T-helper 17 cell (primary cell): ENCODE measurements around the gene KLF17. TPM values are rescaled to one million over a fixed set of nuclear protein-coding genes. Genes with fewer than 3 reads are reported as not detected.

ENCODE experiments used
- ATAC-seq: fragments of 150-1000 bp; cut with Tn5 transposase; 2 replicates; pipeline ENCODE4 v1.10.0; 2021; ENCODE audit warnings: mild to moderate bottlenecking, moderate library complexity
- DNase-seq, 3 donors: peaks; one replicate each; pipeline versions ENCODE4 v3.0.0 to v3.0.0-alpha.2; 2020 to 2021
- H3K9me3 ChIP-seq: one replicate; pipeline ENCODE4 v1.7.0; 2013; ENCODE audit warnings: low read length, mild to moderate bottlenecking; ENCODE audit not compliant: control insufficient read depth, poor library complexity, severe bottlenecking
- H3K27ac Mint-ChIP-seq: one replicate; pipeline ENCODE4 v1.8.0; 2022; ENCODE audit warnings: mild to moderate bottlenecking, moderate library complexity, mixed read lengths
- H3K27me3 Mint-ChIP-seq: one replicate; pipeline ENCODE4 v1.8.0; 2022; ENCODE audit warnings: mixed read lengths
- H3K36me3 Mint-ChIP-seq: one replicate; pipeline ENCODE4 v1.8.0; 2022; ENCODE audit warnings: low read depth, mixed read lengths
- H3K4me1 Mint-ChIP-seq: one replicate; pipeline ENCODE4 v1.8.0; 2022; ENCODE audit warnings: mild to moderate bottlenecking, mixed read lengths
- H3K4me3 Mint-ChIP-seq: one replicate; pipeline ENCODE4 v1.8.0; 2022; ENCODE audit warnings: mild to moderate bottlenecking, moderate library complexity, mixed read lengths
- total RNA-seq, 4 donors: library from RNA in 2 of 4; stranded (reverse) in 2 of 4; gene quantifications; one replicate each; pipeline ENCODE4 v1.2.3 and lab custom pipeline; 2022 to 2026

Gene KLF17
- total RNA-seq, 2 donors from 2014 or later: not detected

DNA sequence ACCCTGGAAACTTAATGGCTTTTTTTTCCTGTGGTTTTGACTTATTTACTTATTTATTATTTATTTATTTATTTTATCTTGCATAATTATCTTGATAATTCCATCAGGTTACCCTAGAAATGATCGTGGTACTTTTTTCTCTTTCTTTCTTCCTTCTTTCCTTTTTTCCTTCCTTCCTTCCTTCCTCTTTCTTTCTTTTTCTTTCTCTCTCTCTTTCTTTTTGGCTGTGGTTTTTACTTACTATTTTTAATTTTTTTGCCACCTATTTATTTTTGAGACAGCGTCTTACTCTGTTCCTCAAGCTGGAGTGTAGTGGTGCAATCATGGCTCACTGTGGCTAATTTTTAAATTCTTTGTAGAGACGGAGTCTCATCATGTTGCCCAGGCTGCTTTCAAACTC, 29.0 kb downstream of the KLF17 start:
- H3K4me1 Mint-ChIP-seq: no peaks in the 10 kb centered on the region
- peaks cover 2% of the 10 kb centered on the region for H3K36me3 Mint-ChIP-seq
- ATAC-seq: no peak
- no peak overlapping the region for H3K4me3 Mint-ChIP-seq
- H3K27me3 Mint-ChIP-seq: peaks cover 28% of the 10 kb centered on the region
- H3K9me3 ChIP-seq: no peaks in the 10 kb centered on the region
- DNase-seq: no peak
- H3K27ac Mint-ChIP-seq: no peak overlapping the region

DNA sequence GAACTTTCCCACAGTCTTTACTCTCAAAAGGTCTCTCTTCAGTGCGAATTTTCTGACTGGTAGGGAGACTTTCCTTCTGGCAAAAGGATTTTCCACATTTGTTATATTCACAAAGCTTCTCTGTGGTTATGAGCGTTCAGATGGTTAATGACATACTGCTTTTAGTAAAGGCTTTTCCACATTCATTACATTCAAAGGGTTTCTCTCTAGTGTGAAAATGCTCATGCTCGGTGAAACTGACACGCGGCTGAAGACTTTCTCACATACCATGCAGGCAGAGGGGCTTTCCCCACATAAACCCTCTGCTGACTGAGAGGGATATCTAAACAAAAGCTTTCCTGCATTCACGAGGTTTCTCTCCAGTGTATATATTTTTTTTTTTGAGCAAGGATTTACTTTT, 32.7 kb downstream of the KLF17 start:
- Mint-ChIP-seq H3K27me3 (peaks cover 39% of the 10 kb centered on the region), H3K4me1 (no peaks in the 10 kb centered on the region), H3K36me3 (peaks cover 2% of the 10 kb centered on the region), H3K4me3 (no peak overlapping the region), H3K27ac (no peak overlapping the region)
- ATAC-seq (no peak), DNase-seq (no peak)
- H3K9me3 ChIP-seq: no peaks in the 10 kb centered on the region

DNA sequence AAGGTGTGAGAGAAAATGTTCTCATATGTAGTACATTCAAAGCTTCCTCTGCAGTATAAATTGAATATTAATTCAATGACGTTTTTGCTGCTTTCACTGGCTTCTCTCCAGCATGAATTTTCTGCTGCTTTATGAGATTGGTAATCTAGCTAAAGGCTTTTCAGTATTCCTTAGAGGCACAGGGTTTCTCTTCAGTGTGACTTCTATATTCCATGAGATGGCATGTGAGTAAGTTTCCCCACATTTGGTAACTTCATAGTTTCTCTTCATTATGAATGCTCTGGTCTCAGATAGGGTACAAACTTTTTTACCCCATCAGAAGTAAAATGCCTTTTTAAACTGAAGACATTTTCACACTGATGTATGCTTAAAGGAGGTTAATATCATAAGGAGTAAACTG, 33.2 kb downstream of the KLF17 start:
- no peaks in the 10 kb centered on the region for H3K9me3 ChIP-seq
- Mint-ChIP-seq H3K36me3 (peaks cover 2% of the 10 kb centered on the region), H3K27ac (no peak overlapping the region), H3K4me1 (no peaks in the 10 kb centered on the region), H3K27me3 (peaks cover 39% of the 10 kb centered on the region), H3K4me3 (no peak overlapping the region)
- DNase-seq (no peak), ATAC-seq (no peak)

DNA sequence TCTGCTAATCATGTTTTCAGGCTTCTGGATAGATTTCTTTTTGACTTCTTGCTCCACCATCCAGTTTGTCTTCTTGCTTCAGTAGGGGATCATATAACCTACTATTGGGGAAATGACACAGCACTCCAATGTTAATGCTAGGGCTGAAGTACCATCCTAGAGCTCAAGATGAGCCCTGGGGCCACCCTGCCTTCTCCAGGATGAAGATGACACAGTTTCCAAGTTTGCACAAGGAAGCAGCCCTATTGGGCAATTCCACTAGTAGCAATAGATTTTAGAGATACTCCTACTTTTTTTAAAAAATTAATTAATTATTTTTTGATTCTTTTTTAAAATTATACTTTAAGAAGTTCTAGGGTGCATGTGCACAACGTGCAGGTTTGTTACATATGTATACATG, 34.1 kb downstream of the KLF17 start:
- H3K4me3 Mint-ChIP-seq: no peak overlapping the region
- peaks cover 39% of the 10 kb centered on the region for H3K27me3 Mint-ChIP-seq

DNA sequence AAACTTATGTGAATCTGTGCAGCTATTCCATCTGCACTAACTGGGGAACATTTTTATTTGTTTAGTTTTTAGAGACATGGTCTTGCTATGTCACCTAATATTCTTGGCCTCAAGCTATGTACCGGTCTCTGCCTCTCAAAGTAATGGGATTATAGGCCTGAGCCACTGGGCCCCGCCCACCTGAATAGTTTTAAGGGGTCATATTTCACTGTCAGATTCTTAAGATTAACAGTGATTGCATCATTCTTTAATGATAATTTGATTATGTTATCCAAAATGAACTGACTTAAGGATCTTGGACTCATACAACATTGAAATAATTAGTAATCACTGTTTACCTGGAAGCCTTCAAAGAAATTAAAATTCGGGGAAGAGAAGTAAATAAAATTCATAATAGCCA, 35.4 kb downstream of the KLF17 start:
- H3K36me3 Mint-ChIP-seq: peaks cover 2% of the 10 kb centered on the region
- H3K27me3 Mint-ChIP-seq: peaks cover 39% of the 10 kb centered on the region
- ATAC-seq (no peak), DNase-seq (no peak)
- H3K4me3 Mint-ChIP-seq: no peak overlapping the region
- no peaks in the 10 kb centered on the region for H3K4me1 Mint-ChIP-seq
- H3K9me3 ChIP-seq: no peaks in the 10 kb centered on the region
- H3K27ac Mint-ChIP-seq: no peak overlapping the region

More for the DNA sequence above, 34.1 kb downstream of the KLF17 start:
- H3K4me1 Mint-ChIP-seq: no peaks in the 10 kb centered on the region
- DNase-seq: no peak
- ATAC-seq: no peak
- H3K9me3 ChIP-seq: no peaks in the 10 kb centered on the region
- H3K36me3 Mint-ChIP-seq: peaks cover 2% of the 10 kb centered on the region
- no peak overlapping the region for H3K27ac Mint-ChIP-seq

DNA sequence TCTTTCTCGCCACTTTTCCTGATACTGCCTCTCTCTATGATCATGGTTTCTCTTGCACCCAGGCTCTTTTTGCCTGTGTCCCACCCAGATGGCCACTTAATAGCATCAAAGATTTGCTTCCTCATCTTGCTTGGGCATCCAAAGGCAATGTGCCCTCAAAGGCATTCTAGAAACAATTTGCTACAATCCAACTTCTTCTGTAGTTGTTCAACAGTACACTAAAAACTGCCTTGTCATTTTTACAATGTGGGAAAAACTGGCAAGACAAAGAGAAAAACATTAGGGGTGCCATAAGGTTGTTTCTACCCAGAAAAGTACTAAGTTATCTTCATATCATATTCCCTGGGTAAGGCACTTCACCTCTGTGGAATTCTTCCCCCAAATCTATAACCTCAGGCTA, 39.3 kb downstream of the KLF17 start:
- no peak overlapping the region for H3K4me3 Mint-ChIP-seq

DNA sequence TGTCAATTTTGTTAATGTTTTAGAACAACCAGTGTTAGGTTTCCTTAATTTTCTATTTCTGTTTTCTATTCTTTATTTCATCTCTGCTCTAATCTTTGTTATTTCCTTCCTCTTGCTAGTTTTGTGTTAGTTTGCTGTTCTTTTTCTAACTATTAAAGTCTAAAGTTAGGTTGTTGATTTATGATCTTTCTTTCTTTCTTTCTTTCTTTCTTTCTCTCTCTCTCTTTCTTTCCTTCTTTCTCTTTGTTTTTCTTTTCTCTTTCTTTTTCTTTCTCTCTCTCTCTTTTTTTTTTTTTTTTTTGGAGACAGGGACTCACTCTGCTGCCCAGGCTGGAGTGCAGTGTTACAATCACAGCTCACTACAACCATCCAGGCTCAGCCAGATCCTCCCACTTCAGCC, 40.2 kb downstream of the KLF17 start:
- H3K27ac Mint-ChIP-seq: no peak overlapping the region
- H3K9me3 ChIP-seq: no peaks in the 10 kb centered on the region
- H3K4me3 Mint-ChIP-seq: no peak overlapping the region
- H3K36me3 Mint-ChIP-seq: no peaks in the 10 kb centered on the region
- DNase-seq: no peak
- H3K27me3 Mint-ChIP-seq: no peaks in the 10 kb centered on the region
- no peak for ATAC-seq
- no peaks in the 10 kb centered on the region for H3K4me1 Mint-ChIP-seq

More for the DNA sequence above, 39.3 kb downstream of the KLF17 start:
- DNase-seq (no peak), ATAC-seq (no peak)
- no peaks in the 10 kb centered on the region for H3K36me3 Mint-ChIP-seq
- peaks cover 7% of the 10 kb centered on the region for H3K27me3 Mint-ChIP-seq
- H3K9me3 ChIP-seq: no peaks in the 10 kb centered on the region
- H3K4me1 Mint-ChIP-seq: no peaks in the 10 kb centered on the region
- no peak overlapping the region for H3K27ac Mint-ChIP-seq

DNA sequence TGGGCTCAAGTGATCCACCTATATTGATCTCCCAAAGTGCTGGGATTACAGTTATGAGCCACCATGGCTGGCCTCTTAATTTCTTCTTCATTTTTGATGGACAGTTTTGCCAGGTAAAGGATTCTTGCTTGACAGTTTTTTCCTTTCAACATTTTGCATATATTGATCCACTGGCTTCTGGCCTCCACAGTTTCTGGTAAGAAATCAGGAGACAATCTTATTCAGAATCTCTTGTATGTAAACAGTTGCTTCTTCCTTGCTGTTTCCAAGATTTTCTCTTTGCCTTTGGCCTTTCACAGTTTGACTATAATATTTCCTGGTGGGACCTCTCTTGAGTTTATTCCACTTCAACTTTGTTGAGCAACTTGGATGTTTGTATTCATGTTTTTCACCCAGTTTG, 42.9 kb downstream of the KLF17 start:
- no peak overlapping the region for H3K4me3 Mint-ChIP-seq

DNA sequence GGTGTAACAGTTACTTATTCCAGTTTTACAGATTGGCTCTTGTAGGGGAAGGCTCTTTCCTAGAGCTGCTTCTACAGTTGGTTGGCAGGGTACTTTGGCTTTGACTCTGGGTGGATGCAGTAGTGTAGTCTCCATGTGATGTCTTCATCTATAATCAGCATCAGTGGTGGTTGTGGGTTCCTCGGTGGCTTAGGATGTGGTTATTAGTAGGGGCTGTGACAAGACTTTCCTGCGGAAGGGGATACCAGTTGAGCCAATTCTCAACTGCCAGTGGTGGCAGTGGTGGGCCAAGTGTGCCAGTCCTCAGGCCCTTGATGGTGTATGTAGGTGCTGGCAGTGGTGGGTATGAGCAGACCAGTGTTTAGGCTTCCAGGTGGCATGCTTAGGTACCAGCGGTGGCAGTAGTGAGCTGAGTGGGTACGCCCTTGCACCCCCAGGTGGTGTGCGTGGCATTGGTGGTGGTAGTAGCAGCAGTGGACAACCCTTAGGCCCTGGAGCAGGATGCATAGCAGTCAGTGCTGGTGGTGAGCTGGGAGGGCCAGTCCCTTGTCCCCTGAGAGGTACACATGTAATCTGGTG, 50.0 kb downstream of the KLF17 start:
- DNase-seq: no peak
- no peak for ATAC-seq
- H3K4me1 Mint-ChIP-seq: no peaks in the 10 kb centered on the region
- no peak overlapping the region for H3K27ac Mint-ChIP-seq
- H3K27me3 Mint-ChIP-seq: peaks cover 15% of the 10 kb centered on the region
- H3K9me3 ChIP-seq: no peaks in the 10 kb centered on the region
- H3K36me3 Mint-ChIP-seq: peaks cover 2% of the 10 kb centered on the region
- no peak overlapping the region for H3K4me3 Mint-ChIP-seq

More for the DNA sequence above, 42.9 kb downstream of the KLF17 start:
- no peak for ATAC-seq
- no peak for DNase-seq
- no peaks in the 10 kb centered on the region for H3K9me3 ChIP-seq
- Mint-ChIP-seq H3K36me3 (peaks cover 2% of the 10 kb centered on the region), H3K27ac (no peak overlapping the region), H3K27me3 (no peaks in the 10 kb centered on the region), H3K4me1 (no peaks in the 10 kb centered on the region)

DNA sequence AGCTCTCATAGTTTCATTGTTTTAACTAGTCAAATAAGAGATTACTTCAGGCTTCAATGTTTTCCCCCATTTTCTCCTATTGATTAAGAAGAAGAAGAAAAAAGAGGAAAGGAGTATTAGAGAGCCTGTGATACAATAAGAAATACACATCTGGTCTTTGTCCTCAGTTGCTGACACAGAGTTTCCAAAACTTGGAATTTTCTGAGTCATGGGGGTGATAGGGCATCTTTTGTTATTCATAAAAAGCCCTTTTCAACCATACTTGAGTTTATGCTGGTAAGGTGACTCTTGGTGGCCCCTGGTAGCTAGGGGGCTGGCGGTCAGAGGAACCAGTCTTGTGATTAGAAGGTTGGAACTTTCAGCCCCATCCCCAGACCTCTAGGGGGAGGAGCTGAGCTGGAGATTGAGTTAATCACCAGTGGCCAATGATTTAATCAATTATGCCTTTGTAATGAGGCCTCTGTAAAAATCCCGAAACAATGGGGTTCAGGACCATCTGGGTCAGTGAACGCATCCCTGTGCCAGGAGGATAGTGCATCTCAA, 51.7 kb downstream of the KLF17 start:
- H3K4me1 Mint-ChIP-seq: no peaks in the 10 kb centered on the region
- no peaks in the 10 kb centered on the region for H3K9me3 ChIP-seq
- H3K27ac Mint-ChIP-seq: no peak overlapping the region
- peaks cover 20% of the 10 kb centered on the region for H3K27me3 Mint-ChIP-seq
- H3K4me3 Mint-ChIP-seq: no peak overlapping the region
- peaks cover 4% of the 10 kb centered on the region for H3K36me3 Mint-ChIP-seq
- ATAC-seq: no peak
- no peak for DNase-seq

DNA sequence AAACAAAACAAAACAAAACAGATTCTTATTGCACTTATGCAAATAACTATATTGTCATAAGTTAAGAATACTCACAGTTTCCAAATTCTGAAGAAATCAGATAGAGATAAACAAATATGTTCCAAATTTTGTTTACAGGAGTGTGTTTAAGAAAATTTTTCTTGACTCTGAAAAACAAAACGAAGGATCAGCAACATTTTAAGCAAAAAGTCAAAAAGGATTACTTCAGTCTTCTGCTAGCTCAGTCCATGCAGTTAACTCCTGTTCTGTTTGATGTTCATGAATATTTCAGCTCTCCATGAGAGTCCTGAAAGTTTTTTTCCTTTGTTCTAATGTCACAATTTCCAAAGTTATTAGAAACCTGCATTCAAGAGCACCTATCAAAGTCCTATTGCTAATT, 56.0 kb downstream of the KLF17 start:
- H3K4me3 Mint-ChIP-seq: no peak overlapping the region
- no peaks in the 10 kb centered on the region for H3K9me3 ChIP-seq
- H3K4me1 Mint-ChIP-seq: no peaks in the 10 kb centered on the region
- H3K27me3 Mint-ChIP-seq: peaks cover 19% of the 10 kb centered on the region
- peaks cover 2% of the 10 kb centered on the region for H3K36me3 Mint-ChIP-seq
- DNase-seq (no peak), ATAC-seq (no peak)
- H3K27ac Mint-ChIP-seq: no peak overlapping the region

Other genes starting within 250 kb of the KLF17 start
- gene ARTN, start 185.0 kb upstream of the KLF17 start, total RNA-seq: under 1 TPM; 0.52 to 0.65 TPM
- 10 to 100 TPM; 10.6 to 12.5 TPM for gene IPO13, start 171.9 kb upstream of the KLF17 start, total RNA-seq
- gene DPH2, start 148.8 kb upstream of the KLF17 start, total RNA-seq: 10 to 100 TPM; 17.7 to 24.4 TPM
- 10 to 100 TPM; 72.1 to 80.5 TPM for gene ATP6V0B, start 143.9 kb upstream of the KLF17 start, total RNA-seq
- gene B4GALT2, start 139.6 kb upstream of the KLF17 start, total RNA-seq: 1 to 10 TPM; 2.8 to 3.4 TPM
- gene CCDC24, start 127.2 kb upstream of the KLF17 start, total RNA-seq: 1 to 10 TPM; 1.4 to 1.5 TPM
- gene SLC6A9, start 87.4 kb upstream of the KLF17 start, total RNA-seq: under 1 TPM in 1 of 2 donors, not detected in 1; 0.62 TPM
- gene KLF18, start 22.8 kb downstream of the KLF17 start, total RNA-seq: not detected
- 10 to 100 TPM; 52.9 to 59.1 TPM for gene DMAP1, start 94.7 kb downstream of the KLF17 start, total RNA-seq
- 10 to 100 TPM; 22.6 to 25.7 TPM for gene ERI3, start 236.4 kb downstream of the KLF17 start, total RNA-seq